Fibroblast of upper back skin (primary cell): Measurements from ENCODE around the gene REXO1.

Source experiments
- DNase-seq: peaks from one replicate; pipeline ENCODE4 v3.0.0-alpha.2; 2013

REXO1 gene

DNA sequence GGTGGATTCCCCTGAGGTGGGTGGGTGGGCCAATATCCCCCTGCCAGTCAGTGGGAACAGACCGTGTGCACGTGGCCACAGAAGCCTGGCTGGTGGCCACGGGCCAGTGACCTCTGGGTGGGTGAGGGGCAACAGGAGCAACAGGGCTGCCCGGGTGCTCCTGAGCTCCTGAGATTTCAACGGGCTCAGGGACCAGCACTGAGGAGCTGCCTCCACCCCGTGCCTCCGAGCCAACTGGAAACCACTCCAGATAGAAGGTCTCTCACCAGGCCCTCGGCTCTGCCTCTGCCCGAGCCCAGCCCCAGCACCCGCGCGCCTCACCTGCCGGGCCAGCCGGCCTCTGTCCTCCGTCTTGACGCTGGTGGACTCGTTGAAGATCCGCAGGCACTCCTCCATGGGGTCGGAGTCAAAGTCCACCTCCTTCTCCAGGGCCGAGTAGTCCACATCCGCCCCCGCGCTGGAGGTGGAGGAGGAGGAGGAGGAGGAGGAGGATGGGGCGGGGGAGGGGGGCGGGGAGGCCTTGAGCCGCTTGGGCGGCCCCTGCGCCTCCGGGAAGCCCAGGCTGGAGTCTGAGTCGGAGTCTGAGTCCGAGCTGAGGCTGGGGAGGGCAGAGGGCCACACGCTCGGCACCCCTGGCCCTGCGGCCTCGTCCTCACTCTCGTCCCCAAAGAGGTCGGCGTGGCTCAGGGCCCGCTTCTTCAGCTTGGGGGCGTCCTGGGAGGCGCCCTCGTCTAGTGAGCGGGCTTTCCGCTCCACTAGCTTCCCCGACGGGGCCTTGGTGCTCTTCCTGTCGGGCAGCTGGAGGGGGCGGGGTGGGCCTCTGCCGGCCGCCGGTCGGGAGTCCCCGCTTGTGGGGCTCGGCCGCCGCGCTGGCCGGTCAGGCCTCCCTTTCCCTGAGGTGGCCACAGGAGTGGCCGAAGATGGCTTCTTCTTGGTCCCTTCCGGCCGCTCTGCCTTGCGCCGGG is 21.4 kb downstream of the REXO1 start:
- DNase-seq = no peak

DNA sequence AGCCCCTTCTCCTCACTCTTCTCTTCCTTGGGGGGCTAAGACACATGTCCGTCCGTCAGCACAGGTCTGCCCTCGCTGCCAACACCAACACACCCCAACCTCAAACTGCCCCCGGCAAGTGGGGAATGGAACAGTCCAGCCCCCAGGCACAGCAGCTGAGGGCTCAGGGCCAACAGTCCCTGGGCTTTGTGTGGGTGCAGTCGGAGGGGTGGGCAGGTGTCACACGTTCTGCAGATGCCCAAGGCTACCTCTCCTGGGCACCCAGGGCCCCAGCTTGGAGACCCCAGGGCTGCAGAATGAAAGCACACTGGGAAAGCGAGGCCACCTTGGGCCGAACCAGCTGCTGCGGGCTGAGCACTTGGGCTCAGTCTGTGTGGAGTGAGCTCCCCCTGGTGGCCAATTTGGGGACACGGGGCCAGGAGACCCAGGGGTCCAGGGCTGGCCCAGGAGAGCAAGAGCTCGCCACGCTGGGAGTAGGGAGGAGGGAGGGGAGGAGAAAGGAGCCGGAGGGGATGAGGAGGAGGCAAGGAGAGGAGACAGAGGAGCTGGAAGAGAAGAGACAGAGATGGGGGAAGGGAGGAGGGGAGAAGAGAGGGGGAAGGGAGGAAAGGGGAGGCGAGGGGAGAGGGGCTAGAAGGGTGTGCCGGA is 22.2 kb downstream of the REXO1 start:
- DNase-seq = peak; percentile 65

DNA sequence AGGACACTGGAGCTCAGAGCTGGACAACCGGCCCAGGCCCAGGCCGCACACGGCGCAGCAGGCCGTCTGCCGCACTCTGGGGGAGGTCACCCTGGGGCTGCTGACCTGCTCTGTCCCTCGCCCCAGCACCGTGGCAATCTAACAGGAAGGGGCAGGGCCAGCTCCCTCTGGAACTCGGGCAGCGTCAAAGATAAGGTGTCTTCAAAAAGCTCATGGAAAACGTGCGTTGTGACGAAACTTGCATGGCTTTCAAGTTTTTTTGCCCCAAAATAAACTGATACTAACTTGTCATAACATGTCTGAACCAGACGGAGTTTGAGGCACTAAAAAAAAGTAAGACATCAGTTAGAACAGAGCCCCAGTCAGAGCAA is 24.0 kb downstream of the REXO1 start:
- DNase-seq = no peak

DNA sequence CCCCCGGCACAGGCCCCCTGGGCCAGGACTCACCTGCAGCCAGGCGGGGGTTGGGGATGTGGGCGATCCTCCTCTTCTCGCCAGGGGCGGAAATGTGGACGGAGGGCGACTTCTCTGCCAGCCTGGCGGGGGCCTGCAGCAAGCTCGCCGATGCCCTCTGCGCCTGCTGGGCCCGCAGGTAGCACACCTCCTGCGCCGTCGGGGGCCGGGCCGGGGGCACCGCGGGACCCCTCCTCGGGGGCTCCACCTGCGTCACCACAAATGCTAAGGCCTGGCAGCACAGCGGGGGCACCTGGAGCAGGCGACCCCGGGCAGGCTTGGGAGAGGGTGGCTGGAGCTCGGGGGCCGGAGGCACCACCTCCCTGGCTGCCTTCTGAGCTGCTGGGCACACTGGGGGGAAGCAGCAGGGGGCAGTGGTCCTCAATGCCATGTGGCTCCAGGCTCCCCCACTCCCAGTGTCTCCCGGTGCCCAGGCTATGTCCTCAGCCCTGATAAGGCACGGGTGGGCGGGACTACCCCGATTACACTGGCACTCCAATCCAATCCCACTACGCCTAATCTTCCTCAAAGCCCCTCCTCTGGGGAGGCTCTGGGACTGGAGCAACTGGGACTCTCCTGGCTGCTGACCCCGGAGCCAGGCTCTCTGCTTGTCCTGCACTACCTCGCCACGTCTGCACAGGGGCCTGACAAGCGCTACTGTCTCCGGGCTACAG is 24.6 kb downstream of the REXO1 start:
- DNase-seq = no peak

DNA sequence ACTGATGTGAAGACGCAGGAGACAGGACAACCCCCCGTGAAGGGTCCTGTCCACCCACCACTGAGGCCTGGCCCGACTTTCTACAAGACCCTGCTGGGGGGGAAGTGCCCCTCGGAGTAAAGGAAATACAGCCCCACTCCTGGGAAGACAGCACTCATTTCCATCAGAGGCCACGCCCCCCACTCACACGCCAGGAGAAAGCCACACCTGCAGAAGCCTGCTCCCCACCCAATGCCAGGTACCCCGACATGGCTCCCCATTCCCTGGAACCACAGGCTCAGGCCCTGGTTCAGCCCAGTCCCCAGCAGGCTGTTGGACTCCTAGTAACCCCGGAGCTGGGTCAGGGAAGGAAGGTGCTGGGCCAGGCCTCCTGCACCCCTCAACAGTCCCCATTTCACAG is 25.3 kb downstream of the REXO1 start:
- no peak for DNase-seq

DNA sequence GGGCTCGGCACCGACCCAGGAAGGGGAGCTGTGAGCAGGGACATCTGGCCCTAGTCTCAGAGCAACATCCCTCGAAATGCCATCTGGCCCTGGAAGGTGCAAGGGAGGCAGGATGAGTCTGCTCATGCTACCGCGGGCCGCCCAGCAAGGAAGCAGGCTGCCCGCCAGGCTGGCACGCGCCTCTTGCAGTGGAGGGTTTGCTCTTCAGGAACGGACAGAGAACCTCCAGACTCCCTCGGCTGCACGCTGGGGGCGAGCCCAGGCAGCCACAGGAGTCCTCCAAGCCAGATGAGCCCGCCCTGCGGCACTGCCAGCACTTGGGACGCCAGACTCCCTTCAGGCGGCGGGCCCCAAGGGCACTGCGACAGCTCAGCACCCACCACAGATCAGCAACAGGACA is 26.1 kb downstream of the REXO1 start:
- DNase-seq = no peak

DNA sequence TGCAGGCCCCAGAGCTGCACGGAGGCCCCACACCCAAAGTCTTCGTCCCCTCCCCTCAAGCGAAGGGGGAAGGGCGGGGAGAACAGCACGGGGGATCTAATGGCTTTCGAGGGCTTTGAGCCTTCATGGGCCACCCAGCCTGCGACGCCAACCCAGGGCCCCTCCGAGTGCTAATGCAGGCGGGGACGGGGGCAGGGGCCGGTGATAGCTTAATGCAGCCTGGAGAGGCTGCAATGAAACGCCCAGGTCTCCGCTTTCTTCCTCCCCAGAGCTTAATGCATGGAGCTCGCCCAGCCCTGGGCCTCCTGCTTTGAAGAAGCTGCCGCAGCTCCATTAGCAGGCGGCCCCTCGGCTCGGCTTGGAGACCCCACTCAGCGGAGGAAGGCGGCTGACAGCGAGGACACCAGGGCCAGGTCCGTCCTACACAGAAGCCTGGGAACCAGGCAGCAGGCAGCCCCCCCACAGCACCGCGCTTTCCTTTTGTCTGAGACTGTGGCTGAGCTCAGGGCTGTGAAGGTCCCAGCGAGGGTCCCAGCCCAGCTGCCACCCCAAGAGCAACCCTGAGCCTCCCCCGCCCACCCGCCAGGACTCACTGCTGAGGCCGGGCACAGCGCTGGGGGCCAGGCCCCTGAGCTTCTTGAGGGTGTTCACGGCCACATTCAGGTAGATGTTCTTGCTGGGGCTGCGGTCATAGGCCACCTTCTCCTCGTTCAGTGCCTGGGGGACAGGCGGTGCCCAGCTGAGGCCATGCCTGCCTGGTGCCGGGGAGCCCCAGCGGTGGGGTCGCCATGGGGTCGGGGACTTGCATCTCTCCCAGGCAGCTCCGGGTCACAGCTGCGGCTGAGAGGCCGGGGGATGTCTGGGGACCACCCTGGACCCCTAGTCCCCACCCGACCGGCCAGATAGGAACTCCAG is 28.7 kb downstream of the REXO1 start:
- DNase-seq = no peak

DNA sequence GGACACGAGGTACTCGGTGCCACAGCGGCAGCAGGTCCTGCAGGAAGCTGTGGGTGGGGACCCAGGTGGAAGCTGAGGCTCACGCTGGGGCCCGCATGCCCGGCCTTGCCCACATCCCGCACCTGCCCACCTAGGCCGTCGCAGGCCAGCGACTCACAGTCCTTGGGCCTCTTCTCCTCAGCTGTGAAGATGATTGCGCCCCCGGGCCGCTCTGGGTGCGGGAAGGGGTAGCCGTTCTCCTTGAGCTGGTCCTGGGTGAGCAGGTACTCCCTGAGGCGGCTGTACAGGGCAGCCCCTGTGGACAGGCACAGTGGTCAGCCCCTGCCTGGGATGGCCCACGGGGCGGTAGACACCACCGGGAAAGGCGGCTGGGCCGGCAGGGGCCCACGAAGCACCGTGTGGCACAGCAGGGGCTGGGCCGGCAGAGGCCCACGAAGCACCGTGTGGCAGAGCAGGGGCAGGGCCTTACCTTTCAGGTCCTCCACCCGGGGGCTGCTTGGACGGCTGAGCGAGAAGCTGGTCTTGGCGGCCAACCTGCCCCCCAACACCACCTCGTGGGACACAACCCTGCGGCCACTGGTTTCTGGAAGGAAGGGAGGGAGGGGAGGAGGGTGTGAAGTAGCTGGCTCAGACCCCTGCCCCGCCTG is 29.6 kb downstream of the REXO1 start:
- no peak for DNase-seq

DNA sequence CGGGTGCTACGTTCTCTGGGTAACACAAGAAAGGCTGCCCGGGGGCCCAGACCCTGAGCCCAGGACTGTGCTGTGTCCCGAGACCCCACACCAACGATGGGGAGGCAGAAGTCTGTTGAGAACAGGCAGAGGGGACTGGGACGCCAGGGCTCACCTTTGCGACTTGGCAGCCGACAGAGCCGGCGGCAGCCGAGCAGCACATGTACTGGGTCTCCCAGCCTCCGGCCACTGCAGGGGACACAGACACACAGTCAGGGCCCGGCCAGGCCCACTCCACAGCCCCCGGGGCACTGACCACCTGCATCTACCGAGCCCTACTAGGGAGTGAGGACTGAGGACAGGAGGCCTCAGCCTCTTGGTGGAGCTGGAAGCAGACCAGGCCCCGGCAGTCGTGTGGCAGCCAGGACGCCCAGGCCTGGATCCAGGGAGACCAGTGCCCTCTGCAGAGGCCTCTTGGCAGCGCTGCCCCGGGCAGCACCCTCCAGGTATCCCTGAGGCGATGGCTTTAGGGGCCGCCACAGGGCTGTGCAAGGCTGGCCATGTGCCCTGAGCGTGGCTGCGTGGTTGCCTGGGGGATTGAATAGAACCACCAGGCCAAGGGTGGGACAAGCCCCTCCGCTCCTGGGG is 30.6 kb downstream of the REXO1 start:
- DNase-seq = no peak

DNA sequence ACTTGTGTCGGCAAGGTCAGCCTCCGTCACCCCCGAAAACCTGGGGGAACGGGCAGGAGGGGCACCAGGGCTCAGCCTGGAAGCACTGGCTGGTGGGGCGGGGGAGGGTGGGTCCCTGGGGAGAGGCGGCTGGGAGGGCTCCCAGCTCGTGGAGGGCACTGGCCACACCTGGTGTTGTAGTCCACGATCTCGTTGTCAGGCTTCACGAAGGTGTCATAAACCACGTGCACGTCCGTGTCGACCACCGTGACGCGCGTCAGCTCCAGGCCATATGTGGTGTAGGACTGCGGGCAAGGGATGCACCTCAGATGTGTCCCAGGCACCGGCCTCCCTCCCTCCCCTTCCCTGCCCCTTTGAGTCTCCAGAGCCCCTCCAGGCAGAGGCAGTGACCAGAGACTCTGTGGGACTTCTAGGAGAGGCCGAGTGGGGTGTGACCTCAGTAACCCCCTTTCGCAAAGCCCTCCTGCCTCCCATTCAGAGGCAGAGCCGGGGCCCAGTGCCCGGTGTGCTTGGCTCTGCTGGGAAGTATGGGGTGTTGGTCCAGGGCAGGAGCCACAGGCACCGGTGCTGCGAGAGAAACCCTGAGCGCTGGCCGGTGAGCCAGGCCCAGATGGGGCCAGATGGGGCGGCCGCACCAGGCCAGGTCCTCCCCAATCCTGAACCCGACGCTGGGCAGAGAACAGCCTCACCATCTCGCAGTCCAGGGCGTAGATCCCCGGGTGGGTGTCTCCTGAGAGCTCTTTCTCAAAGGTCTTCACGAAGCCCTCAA is 31.6 kb downstream of the REXO1 start:
- DNase-seq = no peak

DNA sequence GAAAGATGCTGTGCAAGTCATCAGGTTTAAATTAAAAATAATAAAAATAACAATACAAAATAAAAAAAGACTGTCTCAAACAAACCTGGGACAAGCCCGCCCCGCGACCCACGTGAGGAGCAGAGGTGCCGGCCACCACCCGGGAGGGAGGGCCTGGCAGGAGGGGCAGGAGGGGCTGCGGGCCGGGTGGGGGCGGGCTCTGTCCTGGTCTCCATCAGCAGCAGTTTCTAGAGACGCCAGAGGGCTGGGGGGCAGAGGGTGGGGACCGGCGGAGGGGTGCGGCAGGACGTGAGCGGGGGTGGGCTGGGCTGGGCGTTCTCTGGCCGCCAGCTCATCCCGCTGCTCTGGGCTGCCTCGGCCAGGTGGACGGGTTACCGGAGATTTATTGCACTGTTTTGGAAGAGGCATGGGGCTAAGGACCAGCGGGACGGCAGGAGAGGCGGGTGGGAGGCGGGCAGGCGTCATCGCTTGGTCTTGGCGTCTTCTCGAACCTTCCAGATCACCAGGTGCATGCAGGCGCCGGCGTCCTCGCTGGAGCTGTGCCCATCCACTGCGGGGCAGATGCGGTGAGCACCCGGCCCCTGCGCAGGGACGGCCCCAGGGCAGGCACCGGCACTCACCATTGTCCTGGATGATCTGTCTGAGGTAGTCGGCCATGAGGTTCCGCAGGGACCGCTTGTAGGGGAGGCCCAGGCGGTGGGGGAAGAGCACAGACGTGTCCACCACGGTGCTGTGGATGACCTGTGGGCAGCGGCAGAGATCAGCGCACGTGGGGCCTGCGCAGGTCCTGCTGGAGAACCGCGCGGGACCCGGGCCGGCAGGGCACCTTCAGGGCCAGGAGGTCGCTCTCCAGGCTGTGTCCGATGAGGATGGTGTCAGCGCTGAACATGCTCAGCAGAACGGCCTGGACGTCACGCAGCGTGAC is 32.4 kb downstream of the REXO1 start:
- no peak for DNase-seq

DNA sequence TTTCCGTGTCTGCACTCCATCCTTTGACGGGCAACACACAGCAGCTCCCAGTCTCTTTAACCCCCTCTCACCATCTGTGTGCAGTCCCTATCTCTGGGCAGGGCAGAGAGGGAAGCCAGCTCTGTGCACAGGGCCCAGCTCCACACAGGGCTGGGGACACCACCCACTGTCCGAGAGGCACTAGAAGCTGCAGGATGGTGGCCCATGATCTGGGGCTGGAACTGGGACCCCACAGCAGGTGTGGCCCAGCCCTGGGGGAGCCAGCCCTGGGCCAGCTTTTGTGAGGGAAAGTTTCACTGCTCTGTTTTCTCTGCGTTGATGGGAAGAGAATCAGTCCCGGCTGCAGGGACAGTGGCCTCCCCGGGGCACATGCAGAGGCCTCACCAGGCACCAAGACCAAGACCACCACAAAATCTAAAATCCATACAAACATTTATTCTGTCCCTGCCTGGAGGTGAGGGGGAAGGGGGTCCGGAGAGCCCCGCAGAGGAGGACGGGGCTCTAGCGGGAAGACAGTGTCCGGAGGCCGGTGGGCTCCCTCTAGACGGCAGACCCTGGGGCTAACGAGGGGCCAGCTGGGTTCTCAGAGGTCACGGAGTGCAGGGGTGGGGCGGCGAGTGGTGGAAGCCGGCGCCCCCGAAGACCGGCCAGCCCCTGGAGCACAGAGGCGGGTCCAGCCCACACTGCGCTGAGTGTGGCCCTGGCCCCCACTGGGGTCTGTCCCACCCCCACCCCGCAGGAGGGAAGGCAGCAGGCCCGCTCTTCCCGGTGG is 33.3 kb downstream of the REXO1 start:
- DNase-seq = no peak

DNA sequence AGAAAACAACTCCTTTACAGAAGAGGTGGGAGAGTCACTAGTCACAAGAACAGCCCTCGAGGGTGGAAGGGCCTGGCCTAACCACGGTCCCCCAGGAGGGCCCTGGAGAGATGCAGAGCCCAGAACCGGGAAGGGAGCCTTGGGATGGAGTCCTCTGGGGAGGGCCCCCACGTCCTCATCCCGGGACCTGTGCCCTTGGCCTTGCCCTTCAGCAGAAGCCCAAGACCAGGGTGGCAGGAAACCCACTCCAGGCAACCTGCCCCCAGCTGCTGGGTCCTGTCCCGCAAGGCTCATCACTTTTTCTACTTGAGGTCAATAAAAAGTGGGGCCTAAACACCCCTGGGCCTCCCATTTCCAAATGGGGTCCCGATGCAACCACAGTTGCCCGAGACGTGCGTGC is 33.9 kb downstream of the REXO1 start:
- no peak for DNase-seq

DNA sequence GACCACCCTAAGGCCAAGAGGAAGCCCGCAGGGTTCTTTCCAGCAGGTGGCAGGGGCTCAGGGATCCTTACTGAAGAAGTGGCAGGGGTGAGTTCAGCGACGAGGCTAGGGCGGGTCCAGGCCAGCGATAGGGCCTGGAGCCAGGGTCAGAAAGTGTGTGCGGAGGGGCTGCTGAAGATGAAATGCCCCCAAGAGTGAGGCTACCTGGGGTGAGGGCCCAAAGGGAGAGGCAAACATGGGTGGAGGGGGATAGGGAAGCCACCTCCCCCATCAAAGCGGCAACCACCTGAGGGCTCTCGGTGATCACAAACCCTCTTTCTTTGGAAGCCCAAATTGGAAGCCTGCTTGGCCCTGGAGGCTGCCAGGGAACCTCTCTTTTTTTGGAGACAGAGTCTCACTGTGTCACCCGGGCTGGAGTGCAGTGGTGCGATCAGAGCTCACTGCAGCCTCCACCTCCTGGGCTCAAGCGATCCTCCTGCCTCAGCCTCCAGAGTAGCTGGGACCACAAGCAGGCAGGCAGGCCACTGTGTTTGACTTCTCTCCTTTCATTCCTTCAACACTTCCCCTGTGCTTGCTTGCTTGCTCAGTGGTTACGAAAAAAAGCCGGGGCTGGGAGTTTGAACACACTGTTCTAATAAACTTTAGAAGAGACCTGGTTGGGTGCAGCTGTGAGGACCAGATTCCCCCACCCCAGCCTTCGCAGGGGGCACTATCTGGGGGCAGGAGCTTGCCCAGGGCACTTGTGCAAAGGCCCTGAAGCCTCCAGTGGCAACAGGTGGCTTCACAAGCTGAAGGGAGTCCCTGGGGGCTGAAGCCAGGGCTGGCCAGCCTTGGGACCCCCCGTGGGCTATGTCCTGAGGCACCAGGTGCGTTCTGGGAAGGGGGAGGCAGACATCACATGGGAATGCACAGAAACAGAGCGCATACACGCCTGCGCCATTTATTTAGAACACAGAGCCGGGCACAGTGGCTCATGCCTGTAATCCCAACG is 34.8 kb downstream of the REXO1 start:
- no peak for DNase-seq

DNA sequence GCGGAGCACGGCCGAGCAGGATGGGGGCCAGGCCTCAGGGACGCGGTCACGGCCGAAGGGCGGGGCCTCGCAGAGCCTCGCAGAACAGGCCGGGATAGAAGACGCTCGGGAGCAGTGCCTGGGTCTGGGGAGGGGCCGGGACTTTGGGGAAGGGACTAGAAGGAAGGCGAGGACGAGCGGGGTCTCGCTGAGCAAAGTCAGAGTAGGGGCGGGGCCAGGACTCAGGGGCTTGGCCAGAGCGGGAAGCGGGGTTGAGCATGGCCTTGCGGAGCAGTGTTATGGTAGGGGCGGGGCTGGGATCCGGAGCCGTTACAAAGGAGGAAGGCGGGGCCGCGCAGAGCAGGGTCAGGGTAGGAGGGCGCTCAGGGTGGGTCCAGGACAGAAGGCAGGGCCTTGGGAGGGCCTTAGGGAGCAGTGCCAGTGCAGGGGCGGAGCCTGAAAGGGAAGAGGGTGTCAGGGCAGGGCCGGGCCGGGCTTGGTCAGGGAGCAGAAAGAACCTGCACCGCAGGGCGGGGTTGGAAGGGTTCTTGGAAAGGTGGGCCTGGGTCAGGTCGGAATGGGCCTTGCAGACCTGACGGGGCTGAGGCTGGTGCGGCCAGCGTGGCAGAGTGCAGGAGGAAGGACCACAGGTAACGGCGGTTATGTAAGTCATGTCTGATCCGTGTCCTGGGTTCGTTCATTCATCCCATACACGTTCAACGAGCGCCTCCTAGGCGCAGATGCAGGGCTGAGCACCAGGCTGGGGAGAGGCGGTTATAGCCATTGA is 35.7 kb downstream of the REXO1 start:
- peak; percentile 86 for DNase-seq

DNA sequence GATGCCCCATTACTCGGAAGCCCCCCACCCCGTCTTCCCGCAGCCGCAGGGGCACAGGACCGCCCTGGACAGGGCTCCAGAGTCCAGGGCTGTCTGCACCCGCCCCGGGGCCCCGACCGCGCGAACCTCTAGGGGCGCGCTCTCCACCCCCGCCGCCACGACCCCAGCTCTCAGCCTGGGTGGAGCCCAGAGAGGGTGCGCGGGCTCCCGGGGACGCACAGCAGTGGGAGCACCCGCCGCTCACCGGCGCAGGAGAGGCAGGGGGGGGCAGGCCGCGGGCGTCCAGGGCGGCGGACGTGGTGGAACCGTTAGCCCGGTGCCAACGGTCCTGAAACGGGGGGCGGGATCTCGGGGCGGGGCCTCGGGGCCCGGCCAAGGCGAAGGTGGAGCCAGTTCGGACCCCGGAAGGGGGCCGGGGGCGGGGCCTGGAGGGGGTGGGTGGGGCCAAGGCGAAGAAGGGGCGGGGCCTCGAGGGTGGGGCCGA is 36.3 kb downstream of the REXO1 start, which contains the start of gene ATP8B3:
TSS of gene ATP8B3 (minus strand) at position 335 of the 484 bp plus-strand sequence. CDS start 540 bp downstream, outside the sequence.
- no peak for DNase-seq
